ENCODE measurements around the gene PRSS57.
"Not testable (repeated sequence)": the region's sequence is repeated elsewhere in the genome, so short reads cannot be mapped to it uniquely, and the experiment has no call there.

PRSS57 gene

DNA sequence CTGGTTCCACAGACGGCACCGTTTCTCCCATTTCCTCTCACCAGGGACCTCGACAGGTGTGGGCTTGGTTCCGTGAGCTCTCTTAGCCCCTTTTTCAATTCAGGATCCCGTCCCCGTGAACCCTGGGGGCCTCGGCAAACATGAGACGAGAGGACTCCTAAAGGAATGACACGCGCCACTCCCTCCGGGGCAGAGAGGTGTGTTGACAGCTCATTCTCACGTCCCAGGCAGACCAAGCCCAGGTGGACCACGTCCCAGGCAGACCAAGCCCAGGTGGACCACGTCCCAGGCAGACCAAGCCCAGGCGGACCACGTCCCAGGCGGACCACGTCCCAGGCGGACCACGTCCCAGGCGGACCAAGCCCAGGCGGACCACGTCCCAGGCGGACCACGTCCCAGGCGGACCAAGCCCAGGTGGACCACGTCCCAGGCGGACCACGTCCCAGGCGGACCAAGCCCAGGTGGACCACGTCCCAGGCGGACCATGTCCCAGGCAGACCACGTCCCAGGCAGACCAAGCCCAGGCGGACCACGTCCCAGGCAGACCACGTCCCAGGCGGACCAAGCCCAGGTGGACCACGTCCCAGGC, 28.2 kb downstream of the PRSS57 start:
- DNase-seq: not testable (repeated sequence)

DNA sequence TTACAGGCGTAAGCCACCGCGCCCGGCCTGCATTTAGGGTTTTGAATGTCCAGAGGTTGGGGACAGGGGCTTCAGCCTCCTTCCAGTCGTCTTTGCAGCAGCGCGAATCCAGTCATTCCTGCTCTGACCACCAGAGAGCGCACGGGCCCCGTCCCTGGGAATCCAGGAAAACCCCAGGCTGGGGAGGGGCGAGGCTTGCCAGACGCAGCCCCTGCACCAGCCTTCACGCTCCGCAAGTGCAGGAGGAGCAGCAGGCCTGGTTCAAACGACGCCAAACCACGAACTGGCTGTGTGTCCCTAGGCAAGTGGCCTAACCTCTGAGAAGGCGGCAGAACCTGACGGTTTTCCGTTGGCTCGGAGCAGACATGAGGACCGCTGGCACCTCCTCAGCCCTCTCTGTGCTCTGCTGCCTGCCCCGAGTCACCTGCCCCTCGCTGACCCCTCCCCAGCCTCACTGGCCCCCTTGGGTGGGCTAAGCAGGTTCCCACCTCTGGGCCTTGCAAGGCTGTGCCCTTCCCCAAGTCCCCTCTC, 30.3 kb downstream of the PRSS57 start:
- DNase-seq: peak; percentile 93

DNA sequence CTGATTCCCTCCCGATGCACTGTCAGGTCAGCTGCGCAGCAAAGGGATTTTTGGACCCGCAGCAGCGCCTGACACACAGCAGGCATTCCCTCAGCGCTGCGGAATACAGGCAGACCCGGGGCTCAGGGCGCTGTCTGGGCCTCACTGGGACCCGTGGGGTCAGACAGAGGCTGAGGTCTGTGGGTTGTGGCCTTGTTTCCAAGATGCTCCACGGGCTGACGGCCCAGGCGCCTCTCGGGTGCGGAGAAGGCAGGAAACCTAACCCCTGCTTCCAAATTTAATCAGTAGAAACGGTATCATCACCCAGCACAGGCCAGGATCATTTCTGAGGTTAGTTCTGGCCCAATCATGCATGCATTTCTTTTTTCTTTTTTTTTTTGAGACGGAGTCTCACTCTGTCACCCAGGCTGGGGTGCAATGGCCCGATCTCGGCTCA, 31.6 kb downstream of the PRSS57 start:
- DNase-seq: no peak

DNA sequence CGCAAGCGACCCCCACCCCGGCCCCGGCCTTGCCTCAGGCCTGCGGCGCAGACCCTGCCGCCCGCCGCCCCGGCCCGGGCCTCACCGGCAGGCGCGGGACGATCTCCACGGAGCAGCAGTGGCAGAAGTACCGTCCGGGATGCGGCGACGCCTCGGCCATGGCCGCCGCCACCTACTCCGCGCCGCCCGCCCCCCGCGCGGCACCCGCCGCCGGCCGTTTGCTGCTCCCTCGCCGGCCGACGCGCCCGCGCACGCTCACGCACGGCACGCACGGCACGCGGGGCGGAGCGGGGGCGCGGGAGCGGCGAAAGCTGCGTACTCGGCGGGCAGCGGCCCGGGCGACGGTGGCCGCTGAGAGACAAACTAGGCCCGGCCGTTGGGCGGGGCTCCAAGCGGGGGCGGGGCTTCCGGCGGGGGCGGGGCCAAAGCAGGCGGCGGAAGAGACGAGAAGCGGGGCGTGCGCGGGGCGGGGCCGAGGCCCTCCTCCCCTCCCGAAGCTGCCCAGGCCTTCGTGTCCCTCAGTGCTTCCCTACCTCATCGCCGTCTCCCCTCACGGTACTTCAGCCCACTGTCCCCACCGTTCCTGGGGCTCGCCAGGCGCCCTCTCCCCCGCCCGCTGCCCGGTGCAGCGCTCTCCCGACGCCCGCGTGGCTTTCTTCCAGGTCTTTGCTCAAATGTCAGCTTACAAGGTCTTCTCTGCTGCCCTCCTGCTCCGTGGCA, 32.1 kb downstream of the PRSS57 start, which contains the start of gene RNF126:
RNF126 (minus strand) TSS at position 253 of the 720 bp plus-strand sequence; CDS start at position 160, 93 bp downstream.
- DNase-seq: peak; percentile 96

DNA sequence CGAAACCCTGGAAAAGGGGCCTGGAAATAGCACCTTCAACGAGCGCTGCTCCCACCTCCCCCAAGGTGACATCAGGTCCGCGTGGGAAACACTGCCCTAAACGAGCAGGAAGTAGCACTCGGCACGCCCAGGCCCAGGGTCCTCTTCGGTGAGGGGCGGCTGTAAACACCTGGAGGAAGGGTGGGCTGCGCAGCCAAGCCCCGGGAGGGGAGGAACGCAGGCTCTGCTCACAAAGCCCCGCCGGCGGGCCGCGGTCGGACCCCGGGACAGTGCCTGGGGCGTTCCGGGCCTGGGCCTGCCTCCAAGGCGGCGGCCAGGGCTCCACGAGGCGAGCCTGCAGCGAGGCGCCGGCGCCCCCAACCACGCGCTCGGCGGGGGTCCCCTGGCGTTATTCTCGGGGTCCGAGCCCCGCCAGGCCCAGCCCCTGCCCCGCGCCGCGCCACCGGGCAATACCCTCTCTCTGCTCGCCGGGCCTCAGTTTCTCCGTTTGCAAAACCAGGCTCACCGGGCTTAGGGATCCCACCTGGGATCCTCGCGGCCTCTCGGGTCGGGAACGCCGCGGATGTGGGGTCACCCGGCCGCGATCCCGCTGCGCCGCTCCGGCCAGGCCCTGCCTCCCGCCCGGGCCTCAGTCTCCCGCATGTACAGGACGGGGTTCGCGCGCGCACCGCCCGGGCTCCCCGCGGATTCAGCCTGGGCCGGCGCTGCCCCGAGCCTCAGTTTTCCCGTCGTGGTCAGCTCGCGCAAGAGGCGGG, 32.9 kb downstream of the PRSS57 start:
- peak; percentile 91 for DNase-seq

DNA sequence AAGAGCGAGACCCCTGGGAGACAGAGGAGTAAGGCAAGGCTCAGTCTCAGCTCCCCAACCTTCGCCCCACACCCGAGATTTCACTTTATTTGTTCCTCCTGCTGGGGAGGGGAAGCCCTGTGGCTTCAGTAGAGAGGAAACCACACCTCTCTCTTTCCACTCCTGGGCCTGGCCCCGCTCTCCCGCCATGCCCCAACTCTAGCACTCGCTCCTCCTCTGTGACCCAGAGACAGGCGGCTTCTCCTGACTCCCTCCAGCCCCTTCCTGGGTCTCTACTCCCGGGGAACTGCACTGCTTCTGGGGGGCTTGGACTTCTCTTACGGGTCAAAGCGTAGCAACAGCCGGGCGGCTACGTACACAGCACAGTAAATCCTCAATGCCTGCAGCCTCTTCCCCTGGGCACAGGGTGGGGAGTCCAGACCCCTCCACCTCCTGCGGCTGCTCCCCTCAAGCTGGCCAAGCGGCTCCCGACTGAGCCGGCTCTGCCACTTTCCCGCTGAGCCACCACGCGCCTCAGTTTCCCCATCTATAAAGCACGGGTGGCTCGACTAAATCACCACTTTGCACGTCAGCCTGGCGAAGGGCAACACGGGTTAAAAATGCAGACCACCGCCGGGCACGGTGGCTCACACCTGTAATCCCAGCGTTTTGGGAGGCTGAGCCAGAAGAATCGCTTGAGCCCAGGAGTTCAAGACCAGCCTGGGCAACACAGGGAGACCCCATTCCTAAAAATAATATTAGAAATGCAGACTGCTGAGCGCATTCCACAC, 33.6 kb downstream of the PRSS57 start:
- DNase-seq: peak; percentile 88

DNA sequence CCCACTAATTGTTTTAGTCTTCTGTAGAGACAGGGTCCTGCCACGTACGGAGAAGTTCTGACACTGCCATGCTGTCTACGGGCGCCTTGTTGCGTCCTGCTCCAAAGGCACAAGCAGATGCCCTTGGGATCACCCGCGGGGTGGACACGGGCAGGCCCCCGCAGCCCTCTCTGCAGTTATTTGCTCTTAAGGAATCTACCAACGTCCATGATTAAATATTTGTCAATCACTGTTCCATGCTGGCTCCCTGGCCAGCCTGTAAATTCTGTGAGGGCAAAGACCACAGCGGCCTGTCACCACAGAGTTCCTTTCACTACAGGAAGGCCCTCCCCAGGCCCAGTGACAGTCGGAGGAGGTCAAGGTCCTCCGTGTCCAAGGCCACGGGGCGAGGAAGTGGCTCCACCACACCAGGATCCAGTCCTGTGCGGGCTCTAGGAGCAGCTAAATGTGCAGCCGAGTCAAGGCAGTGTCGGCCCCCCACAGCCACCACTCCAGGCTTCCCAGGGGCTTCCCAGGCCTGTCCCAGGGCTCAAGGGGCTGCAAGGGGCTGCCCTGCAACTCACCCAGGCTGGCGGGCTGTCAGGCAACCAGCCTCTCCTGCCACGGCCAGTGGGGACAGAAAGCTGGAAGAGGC, 34.3 kb downstream of the PRSS57 start:
- DNase-seq: peak; percentile 69

DNA sequence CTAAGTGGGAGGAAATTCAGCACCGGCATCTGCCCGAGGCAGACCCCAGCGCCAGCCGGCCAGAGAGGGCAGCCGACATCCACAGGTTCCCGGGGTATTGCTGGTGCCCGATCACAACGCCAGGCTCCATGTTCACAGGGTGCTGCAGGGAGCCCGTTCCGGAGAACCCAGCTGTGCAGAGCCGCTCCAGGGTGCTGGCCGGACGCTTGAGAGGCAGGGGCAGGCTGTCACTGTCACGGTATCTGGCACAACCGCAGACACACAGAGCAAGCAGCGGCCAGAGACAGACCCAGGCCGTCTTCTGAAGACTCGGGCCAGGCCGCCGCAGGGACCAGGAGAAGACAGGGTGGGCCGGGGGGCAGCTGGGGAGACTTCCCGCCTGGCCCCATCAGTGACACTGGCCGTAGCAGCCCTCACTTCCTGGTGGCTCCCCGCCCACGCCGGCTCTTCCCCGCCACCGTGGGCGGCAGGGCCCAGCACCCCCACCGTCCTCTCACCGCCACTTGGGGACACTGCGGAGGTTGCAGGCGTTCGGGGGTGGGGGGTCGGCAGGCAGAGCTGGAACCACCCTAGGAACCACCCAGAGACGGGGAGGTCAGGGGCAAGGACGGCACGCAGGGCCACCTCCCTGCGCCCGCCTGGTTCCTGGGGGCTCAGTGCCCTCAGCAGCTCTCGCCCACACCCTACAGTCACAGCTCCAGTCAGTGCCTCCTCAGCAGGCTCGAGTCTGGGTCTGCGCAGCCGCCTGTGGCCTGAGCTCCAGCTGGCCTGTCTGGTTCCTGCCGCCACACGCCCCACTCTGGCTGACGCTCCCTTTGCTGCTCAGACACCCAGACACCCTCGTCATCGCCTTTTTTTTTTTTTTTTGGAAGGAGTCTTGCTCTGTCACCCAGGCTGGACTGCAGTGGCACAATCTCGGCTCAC, 36.1 kb downstream of the PRSS57 start:
- DNase-seq: peak; percentile 81

DNA sequence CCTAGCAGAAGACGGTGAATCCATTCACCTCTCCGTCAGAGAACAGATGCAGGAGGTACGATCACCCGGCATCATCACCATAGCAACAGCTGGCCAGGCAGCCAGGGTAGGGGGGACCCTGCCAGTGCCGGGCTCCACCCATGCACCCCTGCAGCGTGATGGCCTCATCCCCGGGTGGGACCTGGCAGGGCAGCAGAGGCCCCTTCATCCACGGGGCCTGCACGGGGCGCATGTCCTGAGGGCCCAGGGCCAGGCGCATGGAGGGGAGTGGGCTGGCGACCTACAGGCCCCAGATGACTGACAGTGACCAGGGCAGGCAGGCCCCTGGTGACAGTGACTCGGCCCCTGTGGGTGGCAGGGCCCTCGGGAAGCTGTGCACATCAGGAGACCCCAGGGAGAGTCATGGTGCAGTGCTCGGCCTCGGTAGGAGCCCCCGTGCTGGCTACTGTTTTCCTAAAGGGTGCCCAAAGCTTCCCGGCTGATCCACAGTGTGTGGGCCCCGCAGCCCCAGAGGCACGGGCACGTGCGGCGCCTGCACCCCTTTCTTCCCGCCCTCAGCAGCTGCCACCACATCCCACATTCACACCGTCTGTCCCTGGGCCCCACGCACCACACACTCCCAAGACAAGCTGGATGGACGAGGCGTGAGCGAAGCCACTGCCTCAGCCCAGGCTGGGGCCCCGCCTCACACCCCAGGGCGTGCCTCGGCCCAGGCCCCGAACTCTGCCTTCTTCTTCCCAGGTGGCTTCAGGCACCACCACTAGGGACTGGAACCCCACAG, 37.0 kb downstream of the PRSS57 start:
- no peak for DNase-seq

DNA sequence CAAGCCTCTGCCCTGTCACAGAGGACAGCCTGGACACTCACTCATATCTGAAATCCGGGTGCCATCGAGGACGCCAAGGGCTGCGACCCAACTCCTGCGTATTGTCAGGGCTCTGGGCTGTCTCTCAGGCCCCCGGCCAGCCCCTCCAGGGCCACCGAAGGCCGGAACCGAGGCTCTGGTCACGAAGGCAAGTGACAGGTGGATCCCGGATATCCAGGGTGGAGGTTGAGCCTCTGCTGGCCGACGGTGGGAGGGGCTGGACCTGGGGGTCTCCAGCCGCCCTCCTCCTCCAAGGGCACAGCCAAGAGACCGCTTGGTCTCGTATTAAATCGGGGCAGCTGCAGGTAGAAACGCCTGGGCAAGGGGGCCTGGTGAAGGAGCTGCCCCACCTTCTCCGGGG, 37.6 kb downstream of the PRSS57 start:
- DNase-seq: no peak

DNA sequence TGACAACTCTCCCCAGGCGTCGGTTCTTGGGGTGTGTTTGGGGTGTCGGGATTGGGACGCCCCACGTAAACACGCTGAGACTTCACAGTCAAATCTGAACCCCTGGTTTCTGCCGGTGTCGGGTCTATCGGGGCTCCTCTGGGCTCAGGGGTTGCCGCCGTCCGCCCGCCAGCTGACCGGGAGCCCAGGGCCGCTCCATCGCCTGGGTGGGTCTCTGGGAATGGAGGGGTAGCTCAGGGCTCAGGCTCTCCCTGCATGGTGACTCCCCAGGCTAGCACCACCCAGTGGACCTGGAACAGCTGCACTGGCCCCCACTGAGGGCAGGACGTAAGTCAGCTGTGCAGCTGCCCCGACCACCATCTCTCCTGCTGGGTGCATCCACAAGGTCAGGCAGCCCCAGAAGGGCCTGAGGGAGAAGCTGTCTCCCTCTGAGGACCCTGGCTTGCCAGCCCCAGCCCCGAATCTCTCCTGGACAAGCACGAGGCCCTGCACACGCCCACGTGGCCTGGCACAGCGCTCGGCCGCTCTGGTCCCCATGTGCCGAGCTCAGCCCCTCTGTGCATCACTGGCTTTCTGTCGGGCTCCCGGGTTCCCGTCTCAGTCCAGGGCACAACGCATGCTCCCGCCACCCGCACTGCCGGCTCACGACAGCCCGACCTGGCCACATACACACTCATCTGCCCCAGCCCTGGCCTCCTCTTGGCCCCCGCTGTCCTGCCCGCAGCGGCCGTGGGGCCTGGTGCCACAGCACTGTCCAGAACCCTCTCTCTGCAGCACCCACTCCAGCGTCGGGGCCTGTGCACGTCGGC, 38.3 kb downstream of the PRSS57 start:
- DNase-seq: no peak

DNA sequence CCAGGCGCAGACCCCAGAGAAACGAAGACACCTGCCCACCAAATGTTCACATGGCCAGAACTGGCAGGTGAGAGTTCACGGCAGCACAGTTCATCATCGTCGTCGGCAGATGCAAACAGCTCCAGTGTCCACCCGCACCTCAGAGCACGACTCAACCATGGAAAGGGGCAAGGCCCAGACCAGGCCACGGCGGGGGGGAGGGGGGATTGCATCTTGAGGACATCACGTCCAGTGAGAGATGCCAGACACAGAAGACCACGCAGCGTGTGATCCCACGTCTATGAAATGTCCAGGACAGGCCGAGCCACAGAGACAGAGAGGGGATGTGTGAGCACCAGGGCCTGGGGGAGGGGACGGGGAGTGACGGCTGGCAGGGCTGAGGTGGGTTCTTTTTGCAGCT, 39.6 kb downstream of the PRSS57 start:
- no peak for DNase-seq

DNA sequence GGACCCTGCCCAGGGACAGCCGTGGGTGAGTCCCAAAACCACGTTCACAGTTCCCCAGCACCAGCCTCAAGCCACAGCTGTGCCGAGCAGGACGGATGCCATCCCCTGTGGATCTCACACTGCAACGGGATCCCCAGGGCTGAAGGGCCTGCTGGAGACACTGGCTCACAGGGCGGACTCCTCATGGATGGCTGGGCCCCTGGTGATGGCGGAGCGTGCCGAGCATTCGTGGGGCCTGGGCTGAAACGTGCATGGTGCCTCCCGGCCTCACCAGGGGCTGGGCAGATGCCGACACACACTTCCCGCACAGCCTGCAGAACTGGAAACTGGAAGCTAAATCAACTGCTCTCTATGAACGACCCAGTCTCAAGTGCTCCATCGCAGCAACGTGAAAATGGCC, 41.8 kb downstream of the PRSS57 start:
- DNase-seq: no peak

DNA sequence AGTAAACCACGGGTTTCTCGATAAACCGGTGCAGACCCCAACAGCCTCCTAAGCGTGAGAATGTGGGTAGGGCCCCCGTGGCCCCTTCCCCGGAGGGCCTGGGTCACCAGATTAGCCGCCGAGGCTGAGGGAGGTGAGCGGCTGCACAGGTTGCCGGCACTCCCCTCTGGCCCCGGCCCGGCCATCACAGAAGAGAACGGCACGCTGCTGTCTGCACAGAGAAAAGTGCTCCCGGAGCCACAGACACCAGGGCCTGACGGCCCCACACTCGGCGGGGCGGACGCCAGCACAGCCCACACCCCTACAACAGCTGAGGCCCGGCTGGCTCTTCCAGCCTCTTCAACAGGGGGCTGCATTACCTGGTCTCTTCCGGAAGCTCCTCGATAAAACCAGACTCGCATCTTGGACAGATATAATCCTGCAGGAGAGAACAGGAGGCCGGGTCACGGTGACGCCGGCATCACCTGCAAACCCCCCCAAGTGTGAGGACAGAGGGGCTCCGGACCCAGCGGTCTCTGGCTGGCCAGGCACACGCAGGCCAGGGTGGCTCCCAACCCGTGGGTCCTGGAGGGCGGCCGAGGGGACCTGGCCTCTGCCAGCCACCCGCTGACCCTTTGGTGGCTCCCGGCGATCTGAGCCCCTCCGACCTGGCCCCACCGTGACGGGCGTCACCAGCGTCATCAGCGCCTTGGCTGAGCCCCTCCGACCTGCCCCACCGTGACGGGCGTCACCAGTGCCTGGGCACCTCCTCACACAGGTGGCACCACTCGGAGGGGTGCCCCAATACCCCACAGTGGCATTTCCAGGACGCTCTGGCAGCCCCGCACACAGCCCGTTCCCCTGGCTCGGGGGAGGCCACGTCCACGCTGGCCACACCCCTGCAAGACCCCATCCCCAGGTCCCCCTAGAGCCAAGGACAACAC, 42.5 kb downstream of the PRSS57 start:
- DNase-seq: no peak

DNA sequence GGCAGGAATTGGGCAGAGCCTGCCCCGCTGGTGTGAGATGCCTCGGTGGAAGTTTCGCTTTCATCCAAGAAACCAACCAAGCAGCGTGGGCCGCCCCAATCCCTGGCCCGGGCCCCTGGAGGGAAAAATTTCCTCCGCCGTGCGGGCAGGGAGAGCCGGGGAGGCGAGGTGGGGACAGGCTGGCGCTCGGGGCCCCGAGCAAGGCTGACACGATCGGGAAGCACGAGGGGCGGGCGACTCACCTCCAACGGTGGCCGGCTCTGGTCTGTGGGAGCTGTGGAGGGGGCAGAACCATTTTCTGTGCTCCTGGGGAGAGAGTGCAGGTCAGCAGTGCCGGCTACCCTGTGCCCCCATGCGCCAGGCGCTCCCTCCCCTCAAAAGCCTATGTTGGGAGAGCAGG, 43.3 kb downstream of the PRSS57 start:
- no peak for DNase-seq

DNA sequence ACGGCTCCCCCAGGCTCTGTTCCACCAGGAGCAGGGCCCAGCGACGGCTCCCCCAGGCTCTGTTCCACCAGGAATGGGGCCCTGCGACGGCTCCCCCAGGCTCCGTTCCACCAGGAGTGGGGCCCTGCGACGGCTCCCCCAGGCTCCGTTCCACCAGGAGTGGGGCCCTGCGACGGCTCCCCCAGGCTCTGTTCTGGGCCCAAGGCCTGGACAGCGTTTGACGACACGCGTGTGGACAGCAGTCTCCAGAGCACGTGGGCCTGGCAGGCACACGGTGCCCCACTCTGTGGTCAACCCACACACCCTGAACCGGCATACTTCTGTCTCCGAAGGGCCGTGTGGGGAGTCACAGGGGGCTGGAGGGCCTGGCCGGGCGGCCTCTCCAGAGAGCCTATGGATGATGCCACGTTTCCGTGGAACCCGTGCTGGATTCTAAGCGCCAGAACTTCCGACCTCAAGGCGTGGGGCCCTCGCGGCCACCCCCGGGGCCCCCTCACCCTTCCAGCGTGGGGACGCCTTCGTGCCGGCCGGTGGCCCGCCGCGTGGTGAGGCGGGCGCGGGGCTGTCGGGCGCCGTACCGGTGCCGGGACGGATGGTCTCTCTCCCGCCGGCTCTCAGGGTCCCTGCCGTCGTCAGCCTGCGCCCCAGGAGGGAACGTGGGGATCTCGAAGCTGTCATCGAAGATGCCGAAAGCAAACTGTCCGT, 44.0 kb downstream of the PRSS57 start:
- no peak for DNase-seq

DNA sequence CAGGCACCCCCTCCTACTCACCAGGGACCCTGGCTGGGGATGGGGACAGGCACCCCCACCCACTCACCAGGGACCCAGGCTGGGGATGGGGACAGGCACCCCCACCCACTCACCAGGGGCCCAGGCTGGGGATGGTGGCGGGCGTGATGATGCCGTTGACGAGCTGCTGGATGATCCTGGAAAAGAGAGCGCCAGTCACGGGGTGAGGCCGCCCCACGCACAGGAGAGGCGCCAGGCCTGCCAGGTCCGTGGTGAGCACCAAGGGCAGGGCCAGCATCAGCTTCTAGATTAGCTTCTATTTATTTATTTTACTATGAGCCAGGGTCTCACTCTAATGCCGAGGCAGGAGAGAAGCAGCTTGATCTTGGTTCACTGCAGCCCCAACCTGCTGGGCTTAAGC, 45.1 kb downstream of the PRSS57 start:
- no peak for DNase-seq

Measured in activated effector memory CD4-positive, alpha-beta T cell treated with anti-CD3 and anti-CD28 coated beads, Interleukin-2, amount 50 U/mL, for 16 hours (primary cell).